GM23338 (cell line): ENCODE results near the gene CRMP1. TPM values are rescaled to one million over a fixed set of nuclear protein-coding genes. Genes with fewer than 3 reads are reported as not detected.

Source experiments
- ATAC-seq: fragments of 200-7000 bp; cut with Tn5 transposase; 3 replicates; pipeline ENCODE4 v1.9.1; 2020
- DNase-seq: peaks from one replicate; pipeline ENCODE4 v3.0.0-alpha.2; 2015; ENCODE audit warnings: low spot score
- H2AFZ ChIP-seq: fragments of 200-600 bp; sonication (generic); 2 replicates; pipeline ENCODE4 v1.8.0; 2016; ENCODE audit warnings: antibody characterized with exemption, mild to moderate bottlenecking, moderate library complexity
- H3F3A ChIP-seq: fragments of 200-600 bp; sonication (generic); replicated peaks from 2 replicates; pipeline ENCODE4 v1.8.0; 2017; ENCODE audit warnings: antibody characterized with exemption, mixed run types, low read depth
- H3K27ac ChIP-seq: fragments of 200-600 bp; sonication (generic); 2 replicates; pipeline ENCODE4 v1.6.1; 2016; ENCODE audit warnings: low read depth
- H3K27me3 ChIP-seq: fragments of 200-600 bp; sonication (generic); 2 replicates; pipeline ENCODE4 v1.8.0; 2016; ENCODE audit warnings: mild to moderate bottlenecking, mixed run types, moderate library complexity; ENCODE audit not compliant: insufficient read depth
- H3K36me3 ChIP-seq: fragments of 200-600 bp; sonication (generic); 2 replicates; pipeline ENCODE4 v1.8.0; 2016; ENCODE audit warnings: mild to moderate bottlenecking; ENCODE audit not compliant: insufficient read depth
- H3K4me1 ChIP-seq: fragments of 200-600 bp; sonication (generic); 2 replicates; pipeline ENCODE4 v1.8.0; 2016; ENCODE audit warnings: mild to moderate bottlenecking, moderate library complexity; ENCODE audit not compliant: insufficient read depth
- H3K4me2 ChIP-seq: fragments of 200-600 bp; sonication (generic); 2 replicates; pipeline ENCODE4 v1.7.1; 2017; ENCODE audit warnings: mixed run types
- H3K4me3 ChIP-seq: fragments of 200-600 bp; sonication (generic); 2 replicates; pipeline ENCODE4 v1.6.1; 2016; ENCODE audit warnings: mixed run types
- H3K79me2 ChIP-seq: fragments of 200-600 bp; sonication (generic); replicated peaks from 2 replicates; pipeline ENCODE4 v1.8.0; 2017; ENCODE audit warnings: mild to moderate bottlenecking; ENCODE audit not compliant: insufficient read depth
- H3K9me2 ChIP-seq: fragments of 200-600 bp; sonication (generic); 2 replicates; pipeline ENCODE4 v1.8.0; 2017; ENCODE audit not compliant: insufficient read depth
- H4K20me1 ChIP-seq: fragments of 200-600 bp; sonication (generic); replicated peaks from 2 replicates; pipeline ENCODE4 v1.8.0; 2017; ENCODE audit warnings: mild to moderate bottlenecking; ENCODE audit not compliant: insufficient read depth
- H3K27ac Mint-ChIP-seq: 2 replicates; pipeline ENCODE4 v1.8.0; 2020; ENCODE audit warnings: inconsistent platforms, mild to moderate bottlenecking, moderate library complexity, mixed read lengths
- H3K27me3 Mint-ChIP-seq: 3 replicates; pipeline ENCODE4 v1.8.0; 2022; ENCODE audit warnings: low read depth, mild to moderate bottlenecking, moderate library complexity, mixed read lengths, inconsistent platforms; ENCODE audit not compliant: insufficient read depth, poor library complexity
- H3K36me3 Mint-ChIP-seq: 3 replicates; pipeline ENCODE4 v1.8.0; 2021; ENCODE audit warnings: low read depth, mild to moderate bottlenecking, inconsistent platforms, moderate library complexity, mixed read lengths
- H3K4me1 Mint-ChIP-seq: 3 replicates; pipeline ENCODE4 v1.8.0; 2020; ENCODE audit warnings: mild to moderate bottlenecking, inconsistent platforms, mixed read lengths
- H3K4me3 Mint-ChIP-seq: 3 replicates; pipeline ENCODE4 v1.8.0; 2021; ENCODE audit warnings: moderate library complexity, mild to moderate bottlenecking, inconsistent platforms, mixed read lengths
- H3K9me3 Mint-ChIP-seq: 3 replicates; pipeline ENCODE4 v1.8.0; 2020; ENCODE audit warnings: moderate library complexity, mild to moderate bottlenecking, inconsistent platforms, mixed read lengths
- CREB1 ChIP-seq: fragments of 250-450 bp; sonication (Bioruptor Pico); IDR thresholded peaks from 2 replicates; pipeline ENCODE4 v1.5.0; 2020; ENCODE audit warnings: low read depth, mild to moderate bottlenecking, moderate library complexity
- EZH2 ChIP-seq: fragments of 200-600 bp; sonication (generic); IDR thresholded peaks from one replicate; pipeline ENCODE4 v1.8.0; 2017; ENCODE audit warnings: antibody characterized with exemption, mild to moderate bottlenecking, low read depth; ENCODE audit not compliant: unreplicated experiment
- EZH2phosphoT487 ChIP-seq: fragments of 200-600 bp; sonication (generic); IDR thresholded peaks from one replicate; pipeline ENCODE4 v1.8.1; 2018; ENCODE audit warnings: antibody characterized with exemption; ENCODE audit not compliant: unreplicated experiment
- JUNB ChIP-seq: IDR thresholded peaks from one replicate; pipeline ENCODE4 v1.6.1; 2016; ENCODE audit warnings: antibody characterized with exemption; ENCODE audit not compliant: unreplicated experiment
- NANOG ChIP-seq: IDR thresholded peaks from 2 replicates; pipeline ENCODE4 v1.6.1; 2016; ENCODE audit warnings: antibody characterized with exemption, borderline replicate concordance
- POLR2AphosphoS5 ChIP-seq: IDR thresholded peaks from 2 replicates; pipeline ENCODE4 v1.6.1; 2016; ENCODE audit warnings: antibody characterized with exemption, low read depth
- STAT1 ChIP-seq: IDR thresholded peaks from one replicate; pipeline ENCODE4 v1.6.1; 2016; ENCODE audit warnings: antibody characterized with exemption; ENCODE audit not compliant: unreplicated experiment
- ZNF114 ChIP-seq: fragments of 250-450 bp; sonication (Bioruptor Pico); IDR thresholded peaks from 2 replicates; pipeline ENCODE4 v1.5.0; 2020; ENCODE audit warnings: mild to moderate bottlenecking, moderate library complexity
- ZNF331 ChIP-seq: fragments of 250-450 bp; sonication (Bioruptor Pico); IDR thresholded peaks from 2 replicates; pipeline ENCODE4 v1.5.0; 2020; ENCODE audit warnings: low read depth, mild to moderate bottlenecking, moderate library complexity
- polyA plus RNA-seq: library from polyadenylated mRNA; unstranded; fragments of >200 nt; fragmentation: Nextera tagmentation; extraction: Ambion mirVana; gene quantifications from 2 replicates; pipeline ENCODE4 v1.2.1, GENCODE V29; 2016
- total RNA-seq: library from RNA; depleted of rRNA; stranded (reverse); fragments of >200 nt; shearing (Covaris generic); gene quantifications from 2 replicates; pipeline ENCODE4 v1.2.3, GENCODE V29; 2014
- TF ChIP-seq, protein P1 (sequence below), 2 experiments: fragments of 200-600 bp in 1 of 2; sonication (generic) in 1 of 2; conservative IDR thresholded peaks; 2 replicates each; pipeline versions ENCODE4 v1.5.1 to v1.6.1; 2016 to 2017; ENCODE audit warnings: antibody characterized with exemption in 2 of 2, low read depth in 2 of 2, mild to moderate bottlenecking in 2 of 2, moderate library complexity in 1 of 2
- TF ChIP-seq, protein P2 (sequence below): IDR thresholded peaks from 2 replicates; pipeline ENCODE4 v1.6.1; 2016; ENCODE audit warnings: antibody characterized with exemption

The CRMP1 gene
- total and polyA plus RNA-seq, 2 experiments from 2014 or later, result 52.7 to 146 TPM

DNA sequence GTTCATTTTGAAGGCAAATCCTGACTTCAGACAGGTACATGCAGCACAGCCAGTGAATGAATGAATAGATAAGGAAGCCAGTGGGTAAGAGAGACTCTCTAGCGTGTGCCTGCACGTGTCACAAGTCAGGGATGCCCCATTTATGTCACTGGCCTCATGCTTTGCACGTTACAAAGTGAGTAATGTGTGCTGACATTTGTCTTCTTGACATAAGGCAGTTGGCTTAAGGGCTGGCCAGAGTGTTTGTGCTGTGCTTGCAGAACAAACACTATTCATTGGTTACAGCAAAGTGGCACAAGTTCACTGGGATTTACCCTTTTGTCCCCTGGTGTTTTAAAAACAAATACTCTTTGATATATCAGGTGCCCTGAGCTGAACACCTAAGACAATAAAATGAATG, 55.9 kb downstream of the CRMP1 start (continued):
- TF ChIP-seq, protein P1, sequence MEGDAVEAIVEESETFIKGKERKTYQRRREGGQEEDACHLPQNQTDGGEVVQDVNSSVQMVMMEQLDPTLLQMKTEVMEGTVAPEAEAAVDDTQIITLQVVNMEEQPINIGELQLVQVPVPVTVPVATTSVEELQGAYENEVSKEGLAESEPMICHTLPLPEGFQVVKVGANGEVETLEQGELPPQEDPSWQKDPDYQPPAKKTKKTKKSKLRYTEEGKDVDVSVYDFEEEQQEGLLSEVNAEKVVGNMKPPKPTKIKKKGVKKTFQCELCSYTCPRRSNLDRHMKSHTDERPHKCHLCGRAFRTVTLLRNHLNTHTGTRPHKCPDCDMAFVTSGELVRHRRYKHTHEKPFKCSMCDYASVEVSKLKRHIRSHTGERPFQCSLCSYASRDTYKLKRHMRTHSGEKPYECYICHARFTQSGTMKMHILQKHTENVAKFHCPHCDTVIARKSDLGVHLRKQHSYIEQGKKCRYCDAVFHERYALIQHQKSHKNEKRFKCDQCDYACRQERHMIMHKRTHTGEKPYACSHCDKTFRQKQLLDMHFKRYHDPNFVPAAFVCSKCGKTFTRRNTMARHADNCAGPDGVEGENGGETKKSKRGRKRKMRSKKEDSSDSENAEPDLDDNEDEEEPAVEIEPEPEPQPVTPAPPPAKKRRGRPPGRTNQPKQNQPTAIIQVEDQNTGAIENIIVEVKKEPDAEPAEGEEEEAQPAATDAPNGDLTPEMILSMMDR (conservative IDR thresholded peaks at IDR 0.05; ENCODE audit: low read depth in 2 of 2), result no peak
- TF ChIP-seq ZNF114 (CRISPR knock-in tag) (no peak), ZNF331 (CRISPR knock-in tag) (no peak), EZH2phosphoT487 (no peak)

DNA sequence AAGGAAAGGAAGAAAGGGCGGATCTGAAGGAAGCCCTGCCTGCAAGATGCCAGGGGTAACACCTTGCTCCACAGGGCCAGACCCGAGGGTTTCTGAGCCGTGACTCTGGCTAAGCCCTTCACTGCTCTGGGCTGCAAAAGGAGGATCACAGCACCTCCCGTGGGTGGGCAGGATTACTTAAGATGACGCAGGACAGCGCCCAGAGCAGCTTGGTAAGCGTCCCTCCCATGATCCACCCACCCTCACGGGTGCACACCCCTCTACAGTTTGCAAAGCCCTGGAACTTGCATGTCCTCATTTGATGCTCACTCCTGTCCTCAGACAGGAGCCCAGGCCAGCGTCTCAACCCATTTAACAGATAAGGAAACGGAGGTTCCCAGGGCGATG, 64.9 kb downstream of the CRMP1 start:
- peaks cover 23% of the 10 kb centered on the region for H4K20me1 ChIP-seq
- H3F3A ChIP-seq, result no peaks in the 10 kb centered on the region
- H3K4me2 ChIP-seq, result no peak overlapping the region
- H3K9me2 ChIP-seq, result no peaks in the 10 kb centered on the region
- H3K4me1 ChIP-seq, result no peaks in the 10 kb centered on the region
- H3K27ac Mint-ChIP-seq, result no peak overlapping the region
- ATAC-seq (no peak), DNase-seq (no peak)
- no peaks in the 10 kb centered on the region for H3K27me3 ChIP-seq
- H3K27ac ChIP-seq, result no peak overlapping the region
- H3K27me3 Mint-ChIP-seq, result peaks cover 6% of the 10 kb centered on the region
- no peak overlapping the region for H3K4me3 Mint-ChIP-seq
- H3K79me2 ChIP-seq, result no peaks in the 10 kb centered on the region
- H3K36me3 Mint-ChIP-seq, result peaks cover 57% of the 10 kb centered on the region
- H3K36me3 ChIP-seq, result peaks cover 11% of the 10 kb centered on the region
- no peaks in the 10 kb centered on the region for H3K9me3 Mint-ChIP-seq
- TF ChIP-seq ZNF114 (CRISPR knock-in tag), result no peak
- TF ChIP-seq, protein P1 (conservative IDR thresholded peaks at IDR 0.05; ENCODE audit: low read depth in 2 of 2), result no peak
- TF ChIP-seq EZH2, result no peak
- TF ChIP-seq NANOG, result no peak
- no peak for TF ChIP-seq POLR2AphosphoS5
- H3K4me3 ChIP-seq, result no peak overlapping the region
- H3K4me1 Mint-ChIP-seq, result peaks cover 6% of the 10 kb centered on the region; the same call in 1 of the 3 replicates
- H2AFZ ChIP-seq, result no peak overlapping the region

DNA sequence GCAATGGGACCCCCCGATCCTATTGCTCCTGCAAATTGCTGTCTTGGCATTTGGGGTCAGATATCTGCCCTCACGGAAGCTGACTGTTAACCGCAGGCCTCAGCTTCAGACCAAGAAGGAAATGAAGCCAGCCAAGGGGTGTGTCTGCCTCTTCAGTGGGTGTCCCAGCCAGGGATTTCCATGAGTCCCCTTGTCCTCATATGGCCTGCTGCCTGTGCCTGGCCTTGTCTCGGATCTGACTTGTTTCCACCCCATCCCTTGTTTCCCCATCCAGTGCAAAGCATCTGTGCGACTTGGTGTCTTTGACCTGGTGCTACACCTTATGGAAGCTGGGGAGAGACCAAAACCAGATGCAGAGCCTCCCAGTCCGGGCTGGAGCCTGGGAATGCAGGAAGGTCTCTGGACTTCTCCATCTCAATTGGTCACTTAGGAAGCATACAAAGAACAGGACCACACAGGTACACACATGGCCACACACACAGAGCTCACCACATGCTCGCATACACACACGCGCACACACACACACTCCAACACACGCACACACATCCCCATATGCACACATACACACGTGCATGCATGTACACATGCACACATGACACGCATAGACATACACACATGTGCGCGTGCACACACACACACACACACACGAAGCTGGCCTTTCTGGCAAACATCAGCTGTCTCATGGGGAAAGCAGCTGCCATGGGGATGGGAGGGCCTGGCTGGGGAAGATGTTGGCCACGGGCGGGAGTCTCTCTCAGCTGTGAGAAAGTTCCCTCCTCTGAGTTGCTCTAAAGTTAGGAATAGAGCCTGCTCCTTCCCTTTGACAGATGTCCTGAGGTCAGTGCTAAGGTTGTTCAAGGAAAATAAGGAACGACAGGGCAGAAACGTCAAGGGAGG, 65.5 kb downstream of the CRMP1 start:
- peaks cover 6% of the 10 kb centered on the region; the same call in 1 of the 3 replicates for H3K4me1 Mint-ChIP-seq
- H3K36me3 Mint-ChIP-seq, result peaks cover 60% of the 10 kb centered on the region
- no peak for ATAC-seq

More for the DNA sequence above, 65.5 kb downstream of the CRMP1 start:
- peaks cover 10% of the 10 kb centered on the region for H3K27me3 Mint-ChIP-seq
- H3K27ac Mint-ChIP-seq, result no peak overlapping the region; the same call in 1 of the 2 replicates
- no peak overlapping the region for H3K4me3 ChIP-seq
- H3K27ac ChIP-seq, result no peak overlapping the region
- TF ChIP-seq NANOG, result no peak
- no peak for TF ChIP-seq POLR2AphosphoS5
- no peak for TF ChIP-seq EZH2
- TF ChIP-seq CREB1, result no peak
- TF ChIP-seq ZNF114 (CRISPR knock-in tag), result no peak
- TF ChIP-seq, protein P1 (conservative IDR thresholded peaks at IDR 0.05; ENCODE audit: low read depth in 2 of 2), result no peak
- TF ChIP-seq JUNB, result no peak
- TF ChIP-seq EZH2phosphoT487, result no peak
- TF ChIP-seq, protein P2, sequence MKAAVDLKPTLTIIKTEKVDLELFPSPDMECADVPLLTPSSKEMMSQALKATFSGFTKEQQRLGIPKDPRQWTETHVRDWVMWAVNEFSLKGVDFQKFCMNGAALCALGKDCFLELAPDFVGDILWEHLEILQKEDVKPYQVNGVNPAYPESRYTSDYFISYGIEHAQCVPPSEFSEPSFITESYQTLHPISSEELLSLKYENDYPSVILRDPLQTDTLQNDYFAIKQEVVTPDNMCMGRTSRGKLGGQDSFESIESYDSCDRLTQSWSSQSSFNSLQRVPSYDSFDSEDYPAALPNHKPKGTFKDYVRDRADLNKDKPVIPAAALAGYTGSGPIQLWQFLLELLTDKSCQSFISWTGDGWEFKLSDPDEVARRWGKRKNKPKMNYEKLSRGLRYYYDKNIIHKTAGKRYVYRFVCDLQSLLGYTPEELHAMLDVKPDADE, result no peak
- TF ChIP-seq STAT1, result no peak
- no peak for TF ChIP-seq ZNF331 (CRISPR knock-in tag)
- H3K36me3 ChIP-seq, result peaks cover 8% of the 10 kb centered on the region
- H3K4me3 Mint-ChIP-seq, result no peak overlapping the region
- H3K9me2 ChIP-seq, result no peaks in the 10 kb centered on the region
- H3K4me1 ChIP-seq, result no peaks in the 10 kb centered on the region
- H3F3A ChIP-seq, result peaks cover 3% of the 10 kb centered on the region; the same call in 1 of the 2 replicates
- no peak for DNase-seq
- no peaks in the 10 kb centered on the region for H3K9me3 Mint-ChIP-seq
- H4K20me1 ChIP-seq, result peaks cover 23% of the 10 kb centered on the region
- no peak overlapping the region for H2AFZ ChIP-seq
- H3K79me2 ChIP-seq, result no peaks in the 10 kb centered on the region
- H3K27me3 ChIP-seq, result no peaks in the 10 kb centered on the region
- H3K4me2 ChIP-seq, result no peak overlapping the region
